Right ventricle myocardium inferior (tissue), 1 donor: ENCODE results near the gene NIN. TPM values are rescaled to one million over a fixed set of nuclear protein-coding genes. Genes with fewer than 3 reads are reported as not detected.

Experiments used
- ATAC-seq: fragments of 200-7000 bp; cut with Tn5 transposase; one replicate; pipeline ENCODE4 v1.9.1; 2020; ENCODE audit warnings: mild to moderate bottlenecking, moderate library complexity
- DNase-seq: peaks from one replicate; pipeline ENCODE4 v3.0.0; 2021; ENCODE audit errors: missing footprints
- intact Hi-C: fragments of 100-400 bp; cut with DNase I; formaldehyde crosslinking; loops from one replicate; pipeline ENCODE4 v1.11.0; 2022
- total RNA-seq: library from RNA; stranded (reverse); fragmentation: NEBNext Ultra II Directional; extraction: Animal tissue kit (Norgen Biotek cat#: 25700); gene quantifications from one replicate; pipeline ENCODE4 v1.2.1, GENCODE V29; 2021
- donor health status: DM: no; HTN: yes; CAD: no; lungs with severe emphysema.

Gene NIN
- total RNA-seq, 1 donor from 2014 or later = 22.2 TPM

GRCh38 chr14:50844391-50844790 lies 13.4 kb upstream of the NIN start:
- intact Hi-C loops = no loop called here
- ATAC-seq = no peak
- DNase-seq = no peak

DNA sequence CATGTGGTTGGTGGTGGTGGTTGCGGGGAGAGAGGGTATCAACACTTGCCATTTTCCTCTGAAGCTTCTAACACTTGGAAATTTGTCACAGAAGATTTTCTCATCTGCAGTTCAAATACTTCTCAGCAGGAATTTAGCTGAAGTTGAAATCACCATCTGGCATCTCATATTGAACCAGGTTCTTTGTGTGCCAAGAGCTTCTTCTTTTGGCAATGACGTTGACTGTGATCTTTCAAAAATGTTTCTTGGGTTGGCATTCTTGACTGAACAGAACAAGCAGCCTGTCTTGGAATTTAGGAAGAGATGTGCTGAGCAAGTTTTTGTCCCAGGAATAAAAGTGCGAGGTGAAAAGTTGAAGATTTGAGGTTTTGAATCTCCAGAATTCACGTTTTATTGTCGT lies 8.7 kb upstream of the NIN start:
- ATAC-seq = no peak

DNA sequence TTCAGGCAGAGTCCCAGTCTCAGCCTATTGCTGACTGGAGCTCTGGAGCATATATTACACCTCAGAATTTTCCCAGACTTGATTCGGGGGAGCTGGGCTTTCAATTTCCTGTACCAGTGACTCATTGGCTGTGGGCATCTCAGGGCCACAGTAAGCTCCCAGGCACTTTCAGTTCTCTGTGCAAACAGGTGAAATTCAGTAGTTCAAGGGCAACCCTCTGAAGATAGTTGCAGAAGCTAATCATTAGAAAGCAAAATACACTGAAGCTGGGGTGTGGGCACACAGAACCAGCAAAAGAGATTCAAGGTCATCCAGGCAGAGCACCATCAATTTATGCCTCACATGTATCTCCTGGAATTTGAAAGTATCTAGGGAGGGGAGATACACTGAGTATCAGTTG lies 8.1 kb upstream of the NIN start:
- intact Hi-C loops = no loop called here
- ATAC-seq = no peak
- DNase-seq = no peak

More for the DNA sequence above, 8.7 kb upstream of the NIN start:
- intact Hi-C loops = no loop called here
- DNase-seq = no peak

- ATAC-seq (no peak), DNase-seq (no peak)
- intact Hi-C loops = no loop called here
Observed at GRCh38 chr14:50837850-50838470, 7.0 kb upstream of the NIN start.

GRCh38 chr14:50837271-50837670 lies 6.3 kb upstream of the NIN start:
- no peak for DNase-seq
- ATAC-seq = no peak
- intact Hi-C loops = no loop called here

DNA sequence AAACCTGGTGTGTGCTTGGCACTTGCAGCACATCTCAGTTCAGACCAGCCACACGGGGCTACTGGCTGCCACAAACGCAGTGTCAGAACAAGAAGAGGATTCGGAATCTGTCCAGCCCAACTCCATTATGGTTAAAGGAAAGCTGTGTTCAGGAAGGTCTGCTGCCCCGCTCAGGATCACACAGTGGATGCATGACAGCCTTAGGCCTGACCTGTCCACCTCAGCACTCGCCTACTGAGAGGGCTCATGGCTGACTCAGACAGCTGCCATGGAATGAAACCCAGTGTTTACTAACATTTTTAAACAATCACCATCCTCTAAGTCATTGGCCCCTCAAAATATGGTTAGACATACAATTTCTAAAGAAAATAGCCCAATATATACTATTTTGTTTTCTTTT lies 5.6 kb upstream of the NIN start:
- intact Hi-C loops = no loop called here
- ATAC-seq (no peak), DNase-seq (no peak)

- ATAC-seq (no peak), DNase-seq (no peak)
- intact Hi-C loops = no loop called here
Observed at GRCh38 chr14:50835280-50835679, 4.3 kb upstream of the NIN start.

DNA sequence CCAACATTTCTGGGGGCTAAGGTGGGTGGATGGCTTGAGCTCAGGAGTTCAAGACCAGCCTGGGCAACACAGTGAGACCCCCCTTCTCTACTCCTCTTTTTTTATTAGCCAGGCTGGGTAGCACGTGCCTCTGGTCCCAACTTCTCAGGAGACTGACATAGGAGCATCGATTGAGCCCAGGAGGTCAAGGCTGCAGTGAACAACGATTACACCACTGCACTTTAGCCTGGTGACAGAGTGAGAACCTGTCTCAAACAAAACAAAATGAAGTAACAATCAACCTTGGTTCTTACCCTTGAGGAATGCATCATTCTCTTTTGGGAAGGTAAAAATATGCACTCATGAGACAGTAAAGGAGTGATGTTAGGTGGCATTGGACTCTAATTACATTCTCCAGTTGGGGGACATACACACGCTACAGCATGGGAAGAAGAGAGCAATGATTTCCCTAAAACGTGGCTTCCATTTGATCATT lies 3.9 kb upstream of the NIN start:
- intact Hi-C loops = no loop called here
- ATAC-seq (no peak), DNase-seq (no peak)

DNA sequence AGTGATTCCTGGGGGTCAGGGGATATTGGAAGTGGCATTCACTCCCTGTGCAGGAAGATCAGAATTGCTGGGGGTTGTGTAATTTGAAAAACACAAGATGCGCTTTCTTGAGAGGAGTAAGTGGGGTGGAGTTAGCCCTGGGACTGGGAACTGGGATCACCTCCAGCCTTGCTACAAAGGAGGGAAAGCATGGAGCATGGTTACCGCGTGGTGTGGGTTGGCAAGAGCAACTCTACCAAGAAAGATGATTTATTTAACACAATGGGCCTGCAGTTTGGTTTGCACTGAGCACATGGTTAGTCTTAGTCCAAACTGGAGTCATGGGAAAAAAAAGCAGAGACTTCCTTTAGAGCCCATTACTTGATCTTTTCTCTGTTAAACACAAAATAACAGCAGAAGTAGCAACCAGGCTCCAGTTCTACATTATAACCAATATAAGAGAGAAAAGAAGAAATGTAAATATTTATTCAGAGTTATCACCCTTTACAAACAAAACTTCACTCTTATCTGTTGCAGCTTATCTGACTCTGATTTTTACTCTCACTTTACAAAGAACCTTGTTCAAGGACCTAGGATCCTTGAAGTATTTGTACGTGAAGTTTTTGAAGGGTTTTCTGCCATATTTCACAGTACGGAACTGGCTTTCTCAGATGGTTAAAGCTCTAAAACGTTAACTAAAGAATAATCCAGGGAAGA lies 2.1 kb upstream of the NIN start:
- ATAC-seq = no peak
- intact Hi-C loops = no loop called here
- DNase-seq = no peak

GRCh38 chr14:50831726-50832168 lies 785 bp upstream of the NIN start:
- intact Hi-C loops = loop anchor here (1.0 kb wide), 1 partner anchor 29 kb away; no protein-coding TSS in a partner anchor
- DNase-seq (no peak), ATAC-seq (no peak)

DNA sequence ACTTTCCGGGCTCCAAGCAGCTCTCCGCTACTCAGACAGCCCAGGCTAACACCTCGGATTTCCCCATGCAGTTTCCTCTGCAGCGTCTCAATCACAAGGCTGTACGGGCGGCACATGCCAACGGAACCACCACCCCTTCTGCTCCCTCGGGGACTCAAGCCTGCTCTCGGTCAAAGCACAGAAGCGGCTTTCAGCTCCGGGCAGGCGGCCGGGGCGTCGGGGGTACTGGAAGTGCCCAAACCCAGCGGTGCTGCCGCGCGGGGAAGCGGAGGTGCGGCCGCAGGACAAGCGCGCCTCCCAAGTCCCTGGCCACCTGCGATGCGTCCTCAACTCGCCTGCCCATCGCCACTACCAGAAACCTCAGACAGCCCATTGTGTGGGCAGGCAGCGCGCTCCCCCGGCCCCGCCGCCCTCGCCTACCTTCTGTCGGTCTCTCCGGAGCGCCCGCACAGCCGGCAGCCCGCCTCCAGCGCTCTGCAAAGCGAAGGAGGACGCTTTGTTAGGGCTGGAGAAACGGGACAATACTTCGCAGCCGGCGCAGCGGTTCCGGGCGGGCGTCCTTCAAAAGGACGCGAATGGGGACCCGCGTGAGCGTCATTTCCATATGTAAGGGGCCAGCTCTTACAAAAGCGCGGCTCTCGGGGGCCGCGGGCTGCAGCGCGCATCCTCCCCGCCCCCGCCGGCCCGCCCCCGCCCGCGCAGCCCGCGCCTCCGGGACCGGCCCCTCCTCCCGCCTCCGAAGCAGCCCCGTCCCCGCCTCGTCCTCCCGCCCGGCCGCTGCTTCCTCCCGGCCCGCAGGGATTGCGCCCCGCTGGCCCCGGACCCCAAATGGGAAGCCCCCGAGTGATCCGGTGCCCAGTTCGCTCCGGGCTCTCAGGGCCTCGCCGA lies 674 bp downstream of the NIN start:
- intact Hi-C loops = no loop called here
- ATAC-seq (peak; percentile 61), DNase-seq (peak; percentile 75)

DNA sequence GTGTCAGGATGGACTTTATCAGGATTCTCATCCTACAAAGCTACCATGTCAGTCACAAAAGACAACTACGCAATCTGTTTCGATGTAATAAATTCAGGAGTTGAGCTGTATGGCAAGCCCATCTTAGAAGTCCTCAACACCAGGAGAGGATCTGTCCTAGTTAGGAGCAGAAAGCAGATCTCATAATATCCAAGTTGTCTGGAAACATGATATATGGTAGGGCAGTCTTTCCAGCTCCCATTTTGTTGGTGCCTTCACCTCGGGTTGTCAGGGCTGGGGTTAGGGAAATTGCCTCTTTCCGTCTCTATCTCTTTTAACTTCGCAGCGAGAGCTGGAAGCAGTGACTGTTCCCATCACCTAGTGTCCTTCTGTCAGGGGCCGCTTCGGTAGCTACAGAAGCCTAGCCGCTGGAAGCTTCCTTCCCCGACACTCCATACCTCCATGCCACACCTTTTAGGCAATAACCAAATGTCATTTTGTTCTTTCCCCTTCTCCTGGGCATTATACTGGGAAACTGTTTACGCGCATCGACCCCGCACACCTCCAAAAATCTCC lies 1.4 kb downstream of the NIN start:
- no peak for ATAC-seq
- peak; percentile 58 for DNase-seq
- intact Hi-C loops = no loop called here

DNA sequence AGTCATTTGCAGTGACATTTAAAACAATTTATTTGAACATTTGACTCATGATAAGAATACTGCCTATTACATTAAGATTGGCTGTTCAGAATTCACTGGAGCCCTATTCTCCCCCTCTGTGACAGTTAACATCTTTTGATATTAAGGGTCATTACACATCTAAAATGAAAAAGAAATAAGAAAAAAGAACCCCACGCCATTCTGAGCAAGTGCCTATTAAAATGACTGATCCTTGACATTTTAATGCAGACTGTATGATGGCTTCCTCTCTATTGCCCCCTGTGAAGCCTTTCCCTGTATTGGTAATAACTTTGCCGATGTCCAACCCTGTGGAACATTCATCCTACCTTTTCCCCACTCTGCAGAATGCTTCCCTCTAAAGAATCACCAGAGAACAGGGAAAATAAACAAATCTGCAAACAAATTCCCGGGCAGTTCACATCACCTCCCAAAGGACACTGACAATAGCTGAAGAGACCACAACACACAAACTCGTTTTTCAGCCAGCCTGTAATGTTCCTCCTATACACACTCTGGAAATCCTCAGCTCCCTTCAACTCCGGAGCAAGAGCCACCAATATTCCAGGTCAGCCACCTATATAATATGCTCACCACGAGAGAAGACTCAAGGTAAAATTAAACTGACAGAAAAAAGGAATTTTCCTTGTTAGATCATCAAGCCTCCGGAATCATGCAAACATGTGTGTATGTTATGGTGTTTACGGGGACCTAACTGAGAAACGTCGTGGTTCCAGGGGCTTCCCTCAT lies 2.1 kb downstream of the NIN start:
- no peak for ATAC-seq
- no peak for DNase-seq
- intact Hi-C loops = no loop called here

DNA sequence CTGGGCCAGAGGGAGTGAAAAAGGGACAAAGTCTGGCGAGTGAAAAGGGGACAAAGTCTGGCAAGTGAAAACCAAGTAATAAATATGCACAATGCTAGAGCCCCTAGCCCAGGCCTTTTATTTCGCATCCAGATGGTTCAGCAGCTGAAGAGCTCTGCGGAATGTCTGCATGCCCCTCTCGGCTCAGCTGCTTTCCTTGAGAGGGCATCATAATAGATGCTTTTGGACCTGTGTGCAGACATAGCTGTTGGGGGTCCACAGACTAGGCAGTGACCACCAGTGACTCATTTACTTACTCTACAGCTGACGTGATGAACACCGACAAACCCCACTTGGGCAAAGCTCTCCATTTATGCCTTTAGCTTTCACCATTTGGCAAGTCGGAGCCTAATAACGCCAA lies 4.3 kb downstream of the NIN start:
- no peak for DNase-seq
- no peak for ATAC-seq
- intact Hi-C loops = no loop called here

DNA sequence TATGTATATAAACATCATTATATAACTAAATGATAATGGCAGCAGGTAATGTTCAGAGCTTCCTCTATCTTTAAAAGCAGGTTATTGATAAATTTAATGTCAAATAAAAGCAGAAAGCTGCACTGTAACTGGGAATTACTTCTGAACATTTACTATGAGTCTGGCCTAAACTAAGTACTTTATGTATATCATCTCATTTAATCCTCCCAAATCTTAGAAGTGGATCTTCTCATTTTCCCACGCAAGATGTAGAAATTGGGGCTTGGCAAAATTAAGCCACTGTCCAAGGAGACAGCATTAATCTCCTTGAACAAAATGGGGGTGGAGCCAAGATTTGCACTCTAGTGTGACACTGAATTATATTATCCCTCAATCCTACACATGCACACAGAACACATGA lies 5.7 kb downstream of the NIN start:
- intact Hi-C loops = no loop called here
- ATAC-seq (no peak), DNase-seq (no peak)

GRCh38 chr14:50823762-50824636 lies 7.0 kb downstream of the NIN start:
- intact Hi-C loops = no loop called here
- no peak for ATAC-seq
- DNase-seq = no peak

DNA sequence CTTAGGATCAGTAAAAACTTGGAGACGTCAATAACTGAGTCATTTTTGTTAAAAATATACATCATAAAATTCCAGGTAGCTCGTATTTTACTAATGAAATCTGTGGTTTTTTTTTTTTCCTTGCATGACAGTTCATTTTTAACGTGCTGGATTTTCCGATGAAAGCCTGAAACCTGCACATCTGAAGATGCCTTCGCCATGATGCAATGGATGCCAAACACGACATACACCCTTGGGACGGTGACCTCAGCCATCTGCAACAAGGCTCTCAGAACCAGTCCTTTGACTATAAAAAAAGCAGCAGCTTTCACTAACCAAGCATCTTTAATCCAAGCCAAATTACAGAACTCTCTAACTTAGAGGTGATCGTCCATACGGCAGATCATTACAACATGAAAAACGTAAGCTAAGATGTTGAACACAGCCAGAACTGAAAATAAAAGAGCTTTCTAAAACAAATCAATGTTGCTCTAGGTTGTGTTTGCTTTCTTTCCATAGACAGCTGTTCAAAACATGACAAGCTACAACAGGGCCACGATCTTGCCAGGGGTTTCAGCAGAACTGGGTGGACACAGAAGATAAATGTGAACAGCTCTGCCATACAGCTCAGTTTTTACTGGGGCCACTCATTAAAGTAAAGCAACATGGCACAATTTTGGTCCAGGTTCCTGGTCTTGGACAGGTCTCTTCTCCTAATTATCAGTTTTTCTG lies 7.8 kb downstream of the NIN start:
- intact Hi-C loops = no loop called here
- no peak for DNase-seq
- peak; percentile 51 for ATAC-seq
